HG03342 (cell line): Measurements from ENCODE around the gene SPARCL1.
"Not testable (repeated sequence)": the region's sequence is repeated elsewhere in the genome, so short reads cannot be mapped to it uniquely, and the experiment has no call there.

Source experiments
- ATAC-seq: cut with Tn5 transposase; IDR thresholded peaks from one replicate; pipeline ENCODE4 v1.9.1; 2021; ENCODE audit warnings: mild to moderate bottlenecking, moderate library complexity; ENCODE audit not compliant: unreplicated experiment

The SPARCL1 gene

GRCh38 chr4:87458913-87459312, 70.3 kb downstream of the SPARCL1 start:
- no peak for ATAC-seq

- no peak for ATAC-seq
Measured at GRCh38 chr4:87451537-87451936, 77.6 kb downstream of the SPARCL1 start.

- ATAC-seq: not testable (repeated sequence)
Measured at GRCh38 chr4:87446375-87446774, 82.8 kb downstream of the SPARCL1 start.

- ATAC-seq: no peak
Measured at GRCh38 chr4:87445964-87446363, 83.2 kb downstream of the SPARCL1 start.

GRCh38 chr4:87444741-87445140, 84.4 kb downstream of the SPARCL1 start:
- ATAC-seq: no peak

GRCh38 chr4:87442889-87443288, 86.3 kb downstream of the SPARCL1 start:
- no peak for ATAC-seq

GRCh38 chr4:87433342-87433741, 95.8 kb downstream of the SPARCL1 start:
- no peak for ATAC-seq

GRCh38 chr4:87430038-87430437, 99.1 kb downstream of the SPARCL1 start:
- ATAC-seq: no peak

- ATAC-seq: no peak
Measured at GRCh38 chr4:87428979-87429378, 100.2 kb downstream of the SPARCL1 start.

- ATAC-seq: no peak
Measured at GRCh38 chr4:87427518-87427868, 101.7 kb downstream of the SPARCL1 start.

- ATAC-seq: no peak
Measured at GRCh38 chr4:87426865-87427517, 102.2 kb downstream of the SPARCL1 start.

GRCh38 chr4:87425711-87426110, 103.5 kb downstream of the SPARCL1 start:
- ATAC-seq: no peak

GRCh38 chr4:87424099-87424543, 105.1 kb downstream of the SPARCL1 start:
- not testable (repeated sequence) for ATAC-seq
